HG02884 (cell line): ENCODE measurements around the gene FTO.
A peak's percentile ranks its signal among the peaks of the same experiment; 100 is the strongest.

Source experiments
- ATAC-seq: cut with Tn5 transposase; IDR thresholded peaks from one replicate; pipeline ENCODE4 v1.9.1; 2021; ENCODE audit warnings: mild to moderate bottlenecking, moderate library complexity; ENCODE audit not compliant: unreplicated experiment

FTO gene

GRCh38 chr16:54191592-54191991 is 487.6 kb downstream of the FTO start:
- no peak for ATAC-seq

GRCh38 chr16:54193013-54193664 is 489.2 kb downstream of the FTO start:
- ATAC-seq, result no peak

- peak; percentile 82 for ATAC-seq
These were observed 489.8 kb downstream of the FTO start for GRCh38 chr16:54193665-54194333.

GRCh38 chr16:54194334-54194743 is 490.4 kb downstream of the FTO start:
- no peak for ATAC-seq

- ATAC-seq, result no peak
These were observed 493.8 kb downstream of the FTO start for GRCh38 chr16:54197758-54198157.

- no peak for ATAC-seq
These were observed 495.7 kb downstream of the FTO start for GRCh38 chr16:54199487-54200160.

GRCh38 chr16:54200161-54200534 is 496.2 kb downstream of the FTO start:
- no peak for ATAC-seq

GRCh38 chr16:54200720-54201119 is 496.8 kb downstream of the FTO start:
- no peak for ATAC-seq

- no peak for ATAC-seq
These were observed 497.2 kb downstream of the FTO start for GRCh38 chr16:54201200-54201599.
